ENCODE results near the gene MAMDC4.
"Not testable (repeated sequence)": the region's sequence is repeated elsewhere in the genome, so short reads cannot be mapped to it uniquely, and the experiment has no call there.

The MAMDC4 gene

GRCh38 chr9:136824496-136825225 is 27.5 kb upstream of the MAMDC4 start:
- no peak for DNase-seq

- DNase-seq, result no peak
These were observed 26.6 kb upstream of the MAMDC4 start for GRCh38 chr9:136825295-136826187.

- DNase-seq, result no peak
These were observed 26.0 kb upstream of the MAMDC4 start for GRCh38 chr9:136826188-136826541.

- DNase-seq, result no peak
These were observed 25.2 kb upstream of the MAMDC4 start for GRCh38 chr9:136826703-136827582.

GRCh38 chr9:136827794-136828473 is 24.2 kb upstream of the MAMDC4 start:
- no peak for DNase-seq

GRCh38 chr9:136828474-136829140 is 23.5 kb upstream of the MAMDC4 start:
- DNase-seq, result no peak

GRCh38 chr9:136829412-136829811 is 22.7 kb upstream of the MAMDC4 start:
- DNase-seq, result no peak

- DNase-seq, result no peak
These were observed 21.9 kb upstream of the MAMDC4 start for GRCh38 chr9:136829981-136830885.

- no peak for DNase-seq
These were observed 21.0 kb upstream of the MAMDC4 start for GRCh38 chr9:136831002-136831719.

- no peak for DNase-seq
These were observed 20.4 kb upstream of the MAMDC4 start for GRCh38 chr9:136831720-136832104.

- DNase-seq, result no peak
These were observed 19.6 kb upstream of the MAMDC4 start for GRCh38 chr9:136832581-136832980.

GRCh38 chr9:136833381-136834048 is 18.6 kb upstream of the MAMDC4 start:
- not testable (repeated sequence) for DNase-seq

GRCh38 chr9:136835162-136835931 is 16.8 kb upstream of the MAMDC4 start:
- DNase-seq, result no peak

- DNase-seq, result no peak
These were observed 15.9 kb upstream of the MAMDC4 start for GRCh38 chr9:136835932-136836904.

GRCh38 chr9:136837146-136837855 is 14.8 kb upstream of the MAMDC4 start:
- no peak for DNase-seq

GRCh38 chr9:136837856-136838277 is 14.3 kb upstream of the MAMDC4 start:
- DNase-seq, result not testable (repeated sequence)

Measured in right kidney (tissue), 1 donor.